DOHH2 (cell line): Measurements from ENCODE around the gene SLC16A10.
"Not testable (repeated sequence)": the region's sequence is repeated elsewhere in the genome, so short reads cannot be mapped to it uniquely, and the experiment has no call there.

Experiments used
- H3F3A ChIP-seq: fragments of 200-600 bp; sonication (generic), shearing (Covaris generic); 2 replicates; pipeline ENCODE4 v1.6.0; 2016; ENCODE audit warnings: antibody characterized with exemption, mild to moderate bottlenecking; ENCODE audit not compliant: control insufficient read depth, insufficient read depth
- H3K27ac ChIP-seq: fragments of 200-600 bp; sonication (generic); 2 replicates; pipeline ENCODE4 v1.5.1; 2014; ENCODE audit warnings: low read depth, mild to moderate bottlenecking, low read length, moderate library complexity
- H3K27me3 ChIP-seq: fragments of 200-600 bp; sonication (generic); 2 replicates; pipeline ENCODE4 v1.6.1; 2014; ENCODE audit warnings: mild to moderate bottlenecking, low read length, mixed read lengths; ENCODE audit not compliant: control insufficient read depth
- H3K36me3 ChIP-seq: fragments of 200-600 bp; sonication (generic); 2 replicates; pipeline ENCODE4 v1.6.1; 2014; ENCODE audit warnings: mild to moderate bottlenecking, low read length, moderate library complexity, mixed read lengths; ENCODE audit not compliant: control insufficient read depth
- H3K4me1 ChIP-seq: fragments of 200-600 bp; sonication (generic); 2 replicates; pipeline ENCODE4 v1.6.1; 2014; ENCODE audit warnings: mild to moderate bottlenecking, low read length, mixed read lengths; ENCODE audit not compliant: control insufficient read depth
- H3K4me2 ChIP-seq: fragments of 200-600 bp; sonication (generic); 2 replicates; pipeline ENCODE4 v1.6.0; 2014; ENCODE audit warnings: mild to moderate bottlenecking, low read length, moderate library complexity
- H3K4me3 ChIP-seq: fragments of 200-600 bp; sonication (generic); 2 replicates; pipeline ENCODE4 v1.5.1; 2014; ENCODE audit warnings: mild to moderate bottlenecking, low read length, mixed read lengths
- H3K79me2 ChIP-seq: fragments of 200-600 bp; sonication (generic); 2 replicates; pipeline ENCODE4 v1.6.1; 2014; ENCODE audit warnings: mild to moderate bottlenecking, low read length, mixed read lengths; ENCODE audit not compliant: control insufficient read depth
- H3K9me2 ChIP-seq: fragments of 200-600 bp; sonication (generic); replicated peaks from 2 replicates; pipeline ENCODE4 v1.6.1; 2014; ENCODE audit warnings: mild to moderate bottlenecking, low read length, mixed read lengths; ENCODE audit not compliant: control insufficient read depth
- H3K9me3 ChIP-seq: fragments of 200-600 bp; sonication (generic); 2 replicates; pipeline ENCODE4 v1.6.1; 2014; ENCODE audit warnings: antibody characterized with exemption, low read length, mixed read lengths; ENCODE audit not compliant: control insufficient read depth, insufficient read depth
- H4K20me1 ChIP-seq: fragments of 200-600 bp; sonication (generic); 2 replicates; pipeline ENCODE4 v1.6.0; 2014; ENCODE audit warnings: low read depth, mild to moderate bottlenecking, antibody characterized with exemption, low read length, moderate library complexity; ENCODE audit not compliant: control insufficient read depth, insufficient read depth
- EZH2phosphoT487 ChIP-seq: fragments of 200-600 bp; sonication (generic); IDR thresholded peaks from 2 replicates; pipeline ENCODE4 v1.6.1; 2017; ENCODE audit warnings: borderline replicate concordance, mild to moderate bottlenecking, antibody characterized with exemption, low read length, moderate library complexity, mixed read lengths
- TF ChIP-seq, protein P1 (sequence below): fragments of 200-600 bp; sonication (generic); IDR thresholded peaks from one replicate; pipeline ENCODE4 v1.5.1; 2014; ENCODE audit warnings: antibody characterized with exemption, mild to moderate bottlenecking, low read depth, low read length; ENCODE audit not compliant: poor library complexity, severe bottlenecking

The SLC16A10 gene

DNA sequence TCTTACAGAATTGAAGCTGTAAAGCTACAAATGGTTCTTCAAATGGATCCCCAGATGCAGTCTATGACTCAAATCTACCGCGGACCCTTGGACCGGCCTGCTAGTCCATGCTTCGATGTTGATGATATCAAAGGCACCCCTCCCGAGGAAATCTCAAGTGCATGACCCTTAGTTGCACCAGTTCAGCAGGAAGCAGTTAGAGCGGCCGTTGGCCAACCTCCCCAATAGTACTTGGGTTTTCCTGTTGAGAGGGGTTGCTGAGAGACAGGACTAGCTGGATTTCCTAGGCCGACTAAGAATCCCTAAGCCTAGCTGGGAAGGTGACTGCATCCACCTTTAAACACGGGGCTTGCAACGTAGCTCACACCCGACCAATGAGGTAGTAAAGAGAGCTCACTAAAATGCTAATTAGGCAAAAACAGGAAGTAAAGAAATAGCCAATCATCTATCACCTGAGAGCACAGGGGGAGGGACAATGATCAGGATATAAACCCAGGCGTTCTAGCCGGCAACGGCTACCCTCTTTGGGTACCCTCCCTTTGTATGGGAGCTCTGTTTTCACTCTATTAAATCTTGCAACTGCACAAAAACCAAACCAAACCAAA lies 50.3 kb downstream of the SLC16A10 start:
- H3F3A ChIP-seq, H3K4me3 ChIP-seq, H3K4me1 ChIP-seq, H3K79me2 ChIP-seq, H3K4me2 ChIP-seq, H3K27me3 ChIP-seq, H3K9me2 ChIP-seq, H3K36me3 ChIP-seq, H4K20me1 ChIP-seq, H3K9me3 ChIP-seq, H3K27ac ChIP-seq: not testable (repeated sequence)

DNA sequence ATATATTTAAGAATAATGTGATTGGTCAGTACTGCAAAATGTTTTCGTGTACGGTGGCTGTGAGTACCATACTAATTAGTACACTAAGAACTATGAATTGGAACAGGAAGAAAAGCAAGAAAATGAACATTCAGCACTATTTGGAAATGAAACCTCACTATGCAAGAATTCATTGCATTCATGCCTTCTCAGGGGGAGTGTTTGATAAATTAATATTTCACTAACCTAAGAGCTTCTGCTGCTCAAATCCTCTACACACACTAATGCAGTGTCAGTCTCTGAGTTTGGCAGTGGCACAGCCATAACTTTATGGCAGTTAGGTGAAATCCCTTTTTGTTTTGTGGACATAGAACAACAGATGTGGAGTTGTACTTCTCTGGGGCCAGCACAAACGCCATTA lies 60.1 kb downstream of the SLC16A10 start:
- H3K4me3 ChIP-seq: no peak overlapping the region
- no peak overlapping the region for H3K4me2 ChIP-seq
- H3K4me1 ChIP-seq: no peaks in the 10 kb centered on the region
- H4K20me1 ChIP-seq: no peaks in the 10 kb centered on the region
- H3K9me3 ChIP-seq: no peaks in the 10 kb centered on the region
- H3K27me3 ChIP-seq: no peaks in the 10 kb centered on the region; the same call in none of the 2 replicates
- H3K27ac ChIP-seq: no peak overlapping the region
- no peaks in the 10 kb centered on the region for H3K36me3 ChIP-seq
- no peaks in the 10 kb centered on the region for H3K9me2 ChIP-seq
- H3F3A ChIP-seq: no peaks in the 10 kb centered on the region
- TF ChIP-seq, protein P1, sequence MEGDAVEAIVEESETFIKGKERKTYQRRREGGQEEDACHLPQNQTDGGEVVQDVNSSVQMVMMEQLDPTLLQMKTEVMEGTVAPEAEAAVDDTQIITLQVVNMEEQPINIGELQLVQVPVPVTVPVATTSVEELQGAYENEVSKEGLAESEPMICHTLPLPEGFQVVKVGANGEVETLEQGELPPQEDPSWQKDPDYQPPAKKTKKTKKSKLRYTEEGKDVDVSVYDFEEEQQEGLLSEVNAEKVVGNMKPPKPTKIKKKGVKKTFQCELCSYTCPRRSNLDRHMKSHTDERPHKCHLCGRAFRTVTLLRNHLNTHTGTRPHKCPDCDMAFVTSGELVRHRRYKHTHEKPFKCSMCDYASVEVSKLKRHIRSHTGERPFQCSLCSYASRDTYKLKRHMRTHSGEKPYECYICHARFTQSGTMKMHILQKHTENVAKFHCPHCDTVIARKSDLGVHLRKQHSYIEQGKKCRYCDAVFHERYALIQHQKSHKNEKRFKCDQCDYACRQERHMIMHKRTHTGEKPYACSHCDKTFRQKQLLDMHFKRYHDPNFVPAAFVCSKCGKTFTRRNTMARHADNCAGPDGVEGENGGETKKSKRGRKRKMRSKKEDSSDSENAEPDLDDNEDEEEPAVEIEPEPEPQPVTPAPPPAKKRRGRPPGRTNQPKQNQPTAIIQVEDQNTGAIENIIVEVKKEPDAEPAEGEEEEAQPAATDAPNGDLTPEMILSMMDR: no peak
- no peak for TF ChIP-seq EZH2phosphoT487
- H3K79me2 ChIP-seq: no peaks in the 10 kb centered on the region

DNA sequence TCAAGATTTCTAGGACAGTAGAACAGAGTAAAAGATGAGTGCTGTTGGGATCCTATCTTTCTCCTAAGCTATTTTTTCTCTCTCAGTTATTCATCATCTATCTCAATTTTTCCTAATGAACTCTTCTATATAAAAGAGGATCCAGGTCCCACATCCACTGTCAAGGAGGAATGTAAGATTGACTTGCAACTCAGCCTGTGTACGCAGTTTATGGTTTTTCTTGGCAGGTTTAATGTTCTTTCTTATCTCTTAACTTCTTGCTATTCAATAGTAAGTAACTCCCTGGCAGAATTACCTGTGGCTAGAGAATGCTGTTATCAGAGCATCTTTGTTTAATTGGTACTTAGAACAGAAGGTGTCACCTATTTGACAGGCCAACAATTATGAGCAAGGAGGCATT lies 60.8 kb downstream of the SLC16A10 start:
- no peak overlapping the region for H3K4me3 ChIP-seq
- H3K4me2 ChIP-seq: no peak overlapping the region
- no peaks in the 10 kb centered on the region for H3K9me3 ChIP-seq
- H3K36me3 ChIP-seq: no peaks in the 10 kb centered on the region
- no peaks in the 10 kb centered on the region for H3K4me1 ChIP-seq
- no peaks in the 10 kb centered on the region for H3K79me2 ChIP-seq
- H3K9me2 ChIP-seq: no peaks in the 10 kb centered on the region
- H3K27ac ChIP-seq: no peak overlapping the region
- H4K20me1 ChIP-seq: no peaks in the 10 kb centered on the region
- TF ChIP-seq EZH2phosphoT487: no peak
- TF ChIP-seq, protein P1: no peak
- no peaks in the 10 kb centered on the region for H3F3A ChIP-seq
- no peaks in the 10 kb centered on the region; the same call in none of the 2 replicates for H3K27me3 ChIP-seq

DNA sequence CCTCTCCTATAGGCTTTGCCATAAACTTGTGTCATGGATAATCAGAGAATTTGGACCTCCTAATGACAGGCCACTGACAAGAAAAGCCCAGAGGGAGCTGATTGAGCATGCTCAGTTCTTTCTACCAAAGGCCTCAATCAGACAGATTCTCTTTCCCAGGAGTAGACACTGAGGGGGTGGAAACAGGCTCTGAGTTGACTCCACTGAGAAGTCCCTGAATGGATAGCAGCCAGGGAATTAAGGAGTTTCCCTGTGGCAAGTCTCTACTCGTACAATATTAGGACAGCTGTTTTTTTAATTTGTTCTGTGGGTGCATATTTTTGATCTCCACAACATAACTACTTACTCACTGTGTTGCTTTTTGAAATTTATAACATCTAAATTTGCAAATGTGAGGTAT lies 63.3 kb downstream of the SLC16A10 start:
- H3K9me2 ChIP-seq: no peaks in the 10 kb centered on the region
- H3K27ac ChIP-seq: no peak overlapping the region
- H3K36me3 ChIP-seq: no peaks in the 10 kb centered on the region
- H3K27me3 ChIP-seq: no peaks in the 10 kb centered on the region; the same call in none of the 2 replicates
- H3K4me3 ChIP-seq: no peak overlapping the region
- H3K9me3 ChIP-seq: no peaks in the 10 kb centered on the region
- no peaks in the 10 kb centered on the region for H3K4me1 ChIP-seq
- no peaks in the 10 kb centered on the region for H3F3A ChIP-seq
- TF ChIP-seq, protein P1: no peak
- TF ChIP-seq EZH2phosphoT487: no peak
- H3K79me2 ChIP-seq: no peaks in the 10 kb centered on the region
- H4K20me1 ChIP-seq: no peaks in the 10 kb centered on the region
- H3K4me2 ChIP-seq: no peak overlapping the region
